Upper lobe of left lung (tissue), 4 donors: Measurements from ENCODE around the gene PSMA7.

Source experiments
- CTCF ChIP-seq, 6 experiments: fragments of 450-650 bp in 4 of 6; fragments of 200-600 bp in 2 of 6; sonication (generic) in 2 of 6; IDR thresholded peaks; one replicate each; pipeline ENCODE4 v1.5.1; 2016 to 2019; ENCODE audit warnings: antibody characterized with exemption in 6 of 6
- POLR2A ChIP-seq, 4 donors: fragments of 450-650 bp; IDR thresholded peaks; one replicate each; pipeline ENCODE4 v1.5.1; 2016 to 2017; ENCODE audit warnings: antibody characterized with exemption in 4 of 4, mild to moderate bottlenecking in 2 of 4

GRCh38 chr20:62157387-62158087, 14.3 kb upstream of the PSMA7 start:
- TF ChIP-seq CTCF (IDR thresholded peaks at IDR 0.05) (no peak), POLR2A (IDR thresholded peaks at IDR 0.05) (no peak)
